Stimulated activated naive CD8-positive, alpha-beta T cell treated with anti-CD3 and anti-CD28 coated beads, Interleukin-15, amount 100 ng/mL, for 72 hours (primary cell): ENCODE results near the gene PKD1.
A peak's percentile ranks its signal among the peaks of the same experiment; 100 is the strongest.
"Not testable (repeated sequence)": the region's sequence is repeated elsewhere in the genome, so short reads cannot be mapped to it uniquely, and the experiment has no call there.

ENCODE experiments used
- ATAC-seq: fragments of 150-1000 bp; cut with Tn5 transposase; 2 replicates; pipeline ENCODE4 v1.10.0; 2021; ENCODE audit warnings: mild to moderate bottlenecking, moderate library complexity
- DNase-seq, 2 donors: peaks; one replicate each; pipeline ENCODE4 v3.0.0; 2021 to 2022
- H3K27ac Mint-ChIP-seq, 2 donors: one replicate each; pipeline ENCODE4 v1.8.0; 2022; ENCODE audit warnings: mild to moderate bottlenecking in 2 of 2, mixed read lengths in 2 of 2, moderate library complexity in 2 of 2
- H3K27me3 Mint-ChIP-seq: one replicate; pipeline ENCODE4 v1.8.0; 2022; ENCODE audit warnings: mixed read lengths
- H3K4me1 Mint-ChIP-seq: one replicate; pipeline ENCODE4 v1.8.0; 2022; ENCODE audit warnings: mild to moderate bottlenecking, mixed read lengths
- H3K4me3 Mint-ChIP-seq, 2 donors: one replicate each; pipeline ENCODE4 v1.8.0; 2022; ENCODE audit warnings: mild to moderate bottlenecking in 2 of 2, mixed read lengths in 2 of 2, moderate library complexity in 1 of 2
- H3K9me3 Mint-ChIP-seq, 2 donors: one replicate each; pipeline ENCODE4 v1.8.0; 2022; ENCODE audit warnings: mixed read lengths in 2 of 2

The PKD1 gene

DNA sequence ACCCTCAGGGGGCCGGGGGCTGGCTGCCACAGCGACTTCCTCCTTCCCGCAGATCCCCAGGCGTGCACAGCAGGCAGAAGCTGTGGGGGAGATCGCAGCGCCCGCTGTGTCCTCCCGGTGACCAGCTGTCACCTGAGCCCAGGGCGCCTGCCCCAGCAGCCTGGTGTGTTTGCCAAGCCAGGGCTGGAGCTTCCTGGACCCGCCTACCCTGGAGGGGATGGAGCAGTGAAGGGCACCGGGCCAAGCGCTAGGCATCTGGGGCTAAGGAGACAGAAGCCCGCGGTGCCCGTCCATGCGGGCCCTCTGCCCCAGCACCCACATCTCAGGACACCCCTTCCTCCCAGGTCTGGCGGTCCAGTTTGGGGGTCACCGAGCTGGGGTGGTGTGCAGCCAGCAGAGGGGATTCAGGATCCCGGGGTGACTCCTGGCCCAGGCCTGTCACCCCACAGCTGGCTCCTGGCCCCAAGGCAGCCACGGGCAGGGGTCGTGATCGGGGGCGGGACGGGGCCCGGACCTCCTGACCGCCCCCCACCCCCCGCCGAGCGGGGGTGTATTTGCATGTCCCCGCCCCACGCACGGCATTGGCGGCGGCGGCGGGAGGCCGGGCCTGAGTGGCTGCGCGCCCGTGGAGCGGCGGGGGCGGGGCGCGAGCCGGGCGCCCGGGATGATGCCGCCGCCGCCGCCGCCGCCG is 12.4 kb upstream of the PKD1 start, which contains the start of gene RAB26:
RAB26 (plus strand) TSS at position 645 of the 691 bp plus-strand sequence. CDS start 159 bp downstream, outside the sequence.
- peak within 1 kb of the TSS; percentile 53 to 77 for H3K4me3 Mint-ChIP-seq
- no peak within 1 kb of the TSS for H3K27ac Mint-ChIP-seq
- no peaks in the 10 kb centered on the region for H3K9me3 Mint-ChIP-seq

GRCh38 chr16:2147378-2147777 is 11.7 kb upstream of the PKD1 start:
- H3K4me3 Mint-ChIP-seq = peak overlapping the region in 1 of 2 donors; percentile 39
- H3K9me3 Mint-ChIP-seq = no peaks in the 10 kb centered on the region
- no peak overlapping the region for H3K27ac Mint-ChIP-seq
- peaks cover 6% of the 10 kb centered on the region for H3K27me3 Mint-ChIP-seq
- ATAC-seq (no peak), DNase-seq (no peak)
- H3K4me1 Mint-ChIP-seq = peaks cover 46% of the 10 kb centered on the region

More for the DNA sequence above, 12.4 kb upstream of the PKD1 start, which contains the start of gene RAB26:
- ATAC-seq (peak; percentile 58), DNase-seq (peak in 1 of 2 donors; percentile 25)
- peaks cover 6% of the 10 kb centered on the region for H3K27me3 Mint-ChIP-seq
- peaks cover 54% of the 10 kb centered on the region for H3K4me1 Mint-ChIP-seq

- H3K4me1 Mint-ChIP-seq = peaks cover 32% of the 10 kb centered on the region
- no peak overlapping the region for H3K4me3 Mint-ChIP-seq
- H3K27me3 Mint-ChIP-seq = peaks cover 6% of the 10 kb centered on the region
- ATAC-seq (no peak), DNase-seq (no peak)
- H3K27ac Mint-ChIP-seq = no peak overlapping the region
- no peaks in the 10 kb centered on the region for H3K9me3 Mint-ChIP-seq
These were observed 10.1 kb upstream of the PKD1 start for GRCh38 chr16:2145843-2146242.

DNA sequence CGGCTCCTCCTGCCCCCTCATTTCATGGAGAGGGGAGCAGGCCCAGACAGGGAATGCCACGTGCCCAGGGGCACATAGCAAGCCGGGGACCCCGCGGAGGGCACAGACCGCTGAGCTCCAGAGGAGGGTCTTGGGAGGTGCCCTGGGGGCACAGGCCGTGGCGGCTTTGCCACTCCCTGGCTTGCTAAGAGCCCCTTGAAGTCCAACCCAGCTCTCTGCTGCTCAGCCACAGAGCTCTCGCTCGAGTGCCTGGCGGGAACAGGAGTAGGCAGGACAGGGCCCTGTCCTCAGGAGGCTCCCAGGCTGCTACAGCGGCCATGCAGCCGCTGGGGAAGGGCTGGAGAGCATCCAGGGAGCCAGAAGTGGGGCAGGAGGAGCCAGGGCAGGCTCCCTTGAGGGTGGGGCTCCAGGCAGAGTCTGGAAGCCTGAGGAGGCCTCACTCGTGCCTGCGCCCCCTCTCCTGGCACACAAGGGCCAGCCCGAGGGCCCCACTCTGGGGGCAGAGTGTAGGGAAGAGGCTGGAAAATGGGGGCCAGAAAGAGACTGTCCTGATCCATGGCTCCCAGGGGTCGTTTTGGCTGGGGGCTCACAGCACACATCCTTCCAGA is 8.3 kb upstream of the PKD1 start:
- no peak overlapping the region for H3K27ac Mint-ChIP-seq
- ATAC-seq (no peak), DNase-seq (no peak)
- H3K4me1 Mint-ChIP-seq = peaks cover 21% of the 10 kb centered on the region
- no peak overlapping the region for H3K4me3 Mint-ChIP-seq
- H3K9me3 Mint-ChIP-seq = no peaks in the 10 kb centered on the region
- H3K27me3 Mint-ChIP-seq = peaks cover 6% of the 10 kb centered on the region

GRCh38 chr16:2142942-2143877 is 7.5 kb upstream of the PKD1 start:
- no peak overlapping the region for H3K27ac Mint-ChIP-seq
- no peak overlapping the region for H3K4me3 Mint-ChIP-seq
- H3K9me3 Mint-ChIP-seq = no peaks in the 10 kb centered on the region
- peaks cover 6% of the 10 kb centered on the region for H3K27me3 Mint-ChIP-seq
- no peak for ATAC-seq
- no peak for DNase-seq
- H3K4me1 Mint-ChIP-seq = peaks cover 21% of the 10 kb centered on the region

- not testable (repeated sequence) for ATAC-seq, H3K27me3 Mint-ChIP-seq, H3K9me3 Mint-ChIP-seq
- DNase-seq = peak in 1 of 2 donors; percentile 36
- peaks cover 26% of the 10 kb centered on the region for H3K4me1 Mint-ChIP-seq
- H3K4me3 Mint-ChIP-seq = peak overlapping the region; percentile 90 to 92
- peak overlapping the region in 1 of 2 donors; percentile 74 for H3K27ac Mint-ChIP-seq
These were observed 627 bp downstream of the PKD1 start for GRCh38 chr16:2135071-2135470.

- not testable (repeated sequence) for H3K27me3 Mint-ChIP-seq, H3K27ac Mint-ChIP-seq, ATAC-seq, H3K9me3 Mint-ChIP-seq, DNase-seq
- Mint-ChIP-seq H3K4me3 (peak overlapping the region in 1 of 2 donors; percentile 54), H3K4me1 (peaks cover 29% of the 10 kb centered on the region)
These were observed 1.9 kb downstream of the PKD1 start for GRCh38 chr16:2133797-2134196.

GRCh38 chr16:2129890-2130447 is 5.7 kb downstream of the PKD1 start:
- DNase-seq, H3K27ac Mint-ChIP-seq, H3K27me3 Mint-ChIP-seq, H3K4me3 Mint-ChIP-seq, ATAC-seq, H3K9me3 Mint-ChIP-seq: not testable (repeated sequence)
- peaks cover 49% of the 10 kb centered on the region for H3K4me1 Mint-ChIP-seq

DNA sequence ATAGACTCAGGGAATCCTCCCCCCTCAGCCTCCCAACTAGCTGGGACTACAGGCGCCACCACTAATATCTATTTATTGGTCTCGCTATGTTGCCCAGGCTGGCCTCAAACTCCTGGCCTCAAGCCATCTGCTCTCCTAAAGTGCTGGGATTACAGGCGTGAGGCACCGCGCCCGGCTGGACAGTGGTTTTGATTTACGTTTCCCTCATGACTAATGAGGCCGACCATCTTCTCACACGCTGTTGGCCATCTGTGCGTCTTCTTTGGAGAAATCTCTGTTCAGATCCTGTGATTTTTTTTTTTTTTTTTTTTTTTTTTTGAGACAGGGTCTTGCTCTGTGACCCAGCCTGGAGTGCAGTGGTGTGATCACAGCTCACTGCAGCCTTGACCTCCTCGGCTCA is 6.4 kb downstream of the PKD1 start:
- H3K4me3 Mint-ChIP-seq = peak overlapping the region; percentile 86 to 92
- not testable (repeated sequence) for ATAC-seq, H3K9me3 Mint-ChIP-seq, DNase-seq, H3K27me3 Mint-ChIP-seq
- peaks cover 44% of the 10 kb centered on the region for H3K4me1 Mint-ChIP-seq
- peak overlapping the region in 1 of 2 donors; percentile 12 for H3K27ac Mint-ChIP-seq

DNA sequence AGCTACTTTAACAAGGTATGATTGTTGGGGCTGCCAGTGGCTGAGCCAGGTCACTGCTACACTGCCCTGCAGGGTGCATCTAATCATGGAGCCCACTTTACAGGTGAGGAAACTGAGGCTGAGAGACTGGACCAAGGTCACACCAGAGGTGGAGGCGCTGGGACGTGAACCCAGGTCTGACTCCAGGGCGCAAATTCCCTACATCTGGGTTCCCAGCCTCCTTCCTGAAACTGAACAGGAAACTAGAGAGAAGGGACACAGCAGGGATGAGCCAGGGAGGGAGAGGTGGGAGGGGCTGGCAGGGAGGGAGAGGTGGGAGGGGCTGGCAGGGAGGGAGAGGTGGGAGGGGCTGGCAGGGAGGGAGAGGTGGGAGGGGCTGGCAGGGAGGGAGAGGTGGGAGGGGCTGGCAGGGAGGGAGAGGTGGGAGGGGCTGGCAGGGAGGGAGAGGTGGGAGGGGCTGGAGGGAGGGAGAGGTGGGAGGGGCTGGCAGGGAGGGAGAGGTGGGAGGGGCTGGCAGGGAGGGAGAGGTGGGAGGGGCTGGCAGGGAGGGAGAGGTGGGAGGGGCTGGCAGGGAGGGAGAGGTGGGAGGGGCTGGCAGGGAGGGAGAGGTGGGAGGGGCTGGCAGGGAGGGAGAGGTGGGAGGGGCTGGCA is 7.9 kb downstream of the PKD1 start:
- not testable (repeated sequence) for ATAC-seq, H3K4me3 Mint-ChIP-seq, H3K9me3 Mint-ChIP-seq, H3K27me3 Mint-ChIP-seq, H3K27ac Mint-ChIP-seq, DNase-seq
- H3K4me1 Mint-ChIP-seq = peaks cover 39% of the 10 kb centered on the region

GRCh38 chr16:2126928-2127556 is 8.7 kb downstream of the PKD1 start:
- H3K9me3 Mint-ChIP-seq, ATAC-seq, DNase-seq, H3K4me3 Mint-ChIP-seq, H3K27ac Mint-ChIP-seq, H3K27me3 Mint-ChIP-seq: not testable (repeated sequence)
- peaks cover 39% of the 10 kb centered on the region for H3K4me1 Mint-ChIP-seq

DNA sequence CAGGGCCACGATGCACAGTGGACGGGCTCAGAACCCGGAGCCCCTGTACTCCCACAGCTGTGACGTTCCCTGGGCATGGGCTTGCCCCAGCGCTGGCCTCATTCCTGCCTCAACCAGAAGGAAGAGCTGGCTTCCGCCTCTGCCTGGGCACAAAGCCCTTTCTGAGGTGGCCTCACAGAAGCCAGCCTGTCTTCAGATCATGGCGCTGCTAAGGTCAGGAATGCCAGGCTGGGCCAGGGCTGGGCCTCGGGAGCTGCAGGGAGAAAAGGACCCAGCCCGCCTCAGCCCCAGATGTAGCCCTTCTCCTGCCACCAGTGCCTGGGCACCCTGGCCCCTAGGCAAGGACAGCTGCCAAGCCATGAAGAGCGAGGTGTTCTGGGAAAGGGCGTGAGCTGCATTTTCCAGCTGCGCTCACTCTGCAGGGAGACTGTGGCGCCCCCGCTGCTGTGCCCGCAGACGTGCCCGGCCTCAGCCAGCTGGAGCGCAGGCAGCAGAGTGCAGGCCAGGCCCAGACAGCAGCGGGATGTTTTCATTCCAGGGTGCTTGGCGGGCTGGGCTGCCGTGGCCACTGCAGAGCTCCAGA is 9.4 kb downstream of the PKD1 start:
- not testable (repeated sequence) for DNase-seq, ATAC-seq, H3K27ac Mint-ChIP-seq, H3K4me3 Mint-ChIP-seq, H3K9me3 Mint-ChIP-seq, H3K27me3 Mint-ChIP-seq
- peaks cover 46% of the 10 kb centered on the region for H3K4me1 Mint-ChIP-seq

GRCh38 chr16:2125609-2126008 is 10.1 kb downstream of the PKD1 start:
- peaks cover 51% of the 10 kb centered on the region for H3K4me1 Mint-ChIP-seq
- not testable (repeated sequence) for H3K27ac Mint-ChIP-seq, H3K9me3 Mint-ChIP-seq, H3K4me3 Mint-ChIP-seq, ATAC-seq, DNase-seq, H3K27me3 Mint-ChIP-seq
